GM18511 (cell line): ENCODE data around the gene GNAO1.

Experiments
- ATAC-seq: cut with Tn5 transposase; IDR thresholded peaks from one replicate; pipeline ENCODE4 v1.9.1; 2021; ENCODE audit warnings: mild to moderate bottlenecking, moderate library complexity; ENCODE audit not compliant: unreplicated experiment

GNAO1 gene

DNA sequence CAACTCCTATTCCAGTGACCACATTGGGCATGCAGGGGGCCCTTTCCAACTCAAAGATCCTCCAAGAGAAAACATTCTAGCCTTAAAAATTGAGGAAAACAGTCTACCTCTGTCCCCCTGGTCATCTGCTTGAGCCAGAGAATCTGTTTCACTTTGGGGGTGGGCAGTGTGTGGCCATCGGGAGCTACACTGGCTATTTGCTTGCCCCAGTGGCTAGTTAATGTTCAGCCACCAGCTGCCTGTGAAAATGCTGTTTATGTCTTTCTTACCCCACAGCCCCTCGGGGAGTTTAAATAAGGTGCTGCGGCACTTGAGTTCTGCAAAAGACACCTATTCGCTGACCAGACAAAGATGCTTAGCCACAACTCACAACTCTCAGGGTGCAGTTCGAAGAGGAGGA is 43.4 kb downstream of the GNAO1 start:
- ATAC-seq, result no peak

DNA sequence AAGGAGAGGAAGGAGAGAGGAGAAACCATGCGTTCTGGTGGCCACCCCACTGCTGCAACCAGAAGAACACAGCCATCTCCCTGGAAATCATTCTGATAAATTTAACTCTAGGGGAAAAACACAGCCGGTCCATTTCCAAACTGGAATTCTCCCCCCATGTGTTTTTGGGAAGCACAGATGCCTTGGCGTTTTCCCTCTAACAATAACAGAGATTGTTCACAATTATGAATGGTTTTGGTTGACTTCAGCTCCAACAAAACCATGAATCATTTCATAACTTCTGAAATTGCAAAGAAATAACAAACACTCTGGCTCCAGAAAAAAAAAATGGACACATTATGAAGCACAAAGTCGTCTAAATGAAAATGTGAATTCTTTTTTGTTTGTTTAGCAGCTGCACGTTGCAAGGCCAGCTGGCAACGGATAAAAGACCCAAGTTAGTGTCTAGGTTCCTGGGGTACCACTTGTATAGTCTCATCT is 46.2 kb downstream of the GNAO1 start:
- ATAC-seq, result no peak

DNA sequence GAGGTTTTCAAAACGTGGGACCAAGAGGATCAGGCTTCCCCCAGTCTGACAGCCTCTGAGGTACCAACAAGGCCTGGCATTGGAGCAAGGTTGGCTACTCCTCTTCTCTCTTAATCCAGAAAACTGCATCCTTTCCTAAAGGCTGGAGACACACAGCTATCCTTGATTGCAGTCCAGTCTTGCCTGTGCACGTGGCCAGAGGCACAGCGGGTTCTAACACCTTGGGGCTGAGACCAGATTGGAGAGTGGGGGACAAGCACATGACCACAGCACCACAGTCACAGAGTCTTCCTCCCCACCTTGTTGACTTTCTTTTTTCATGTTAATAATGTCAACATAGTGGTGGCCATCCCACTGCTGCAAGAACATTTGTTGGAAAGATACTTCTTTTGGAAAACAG is 46.9 kb downstream of the GNAO1 start:
- no peak for ATAC-seq

DNA sequence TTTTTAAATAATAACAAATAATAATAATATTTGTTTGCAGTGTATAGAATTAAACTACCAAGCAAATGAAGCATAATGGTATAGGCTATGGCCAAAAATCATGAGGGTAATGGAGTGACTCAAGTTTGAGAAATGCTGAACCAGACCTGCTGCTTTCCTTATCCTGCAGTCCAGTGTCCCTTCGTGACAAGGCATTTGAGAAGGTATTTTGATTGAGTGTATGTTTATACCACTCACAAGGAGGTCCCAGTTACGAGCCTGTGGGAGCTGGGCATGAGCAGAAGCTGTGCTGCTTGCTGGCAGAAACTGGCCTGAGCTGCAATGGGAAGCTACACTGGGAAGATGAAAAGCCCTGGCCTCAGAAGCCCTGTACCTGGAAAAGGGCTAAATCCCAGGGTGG is 50.3 kb downstream of the GNAO1 start:
- ATAC-seq, result no peak

DNA sequence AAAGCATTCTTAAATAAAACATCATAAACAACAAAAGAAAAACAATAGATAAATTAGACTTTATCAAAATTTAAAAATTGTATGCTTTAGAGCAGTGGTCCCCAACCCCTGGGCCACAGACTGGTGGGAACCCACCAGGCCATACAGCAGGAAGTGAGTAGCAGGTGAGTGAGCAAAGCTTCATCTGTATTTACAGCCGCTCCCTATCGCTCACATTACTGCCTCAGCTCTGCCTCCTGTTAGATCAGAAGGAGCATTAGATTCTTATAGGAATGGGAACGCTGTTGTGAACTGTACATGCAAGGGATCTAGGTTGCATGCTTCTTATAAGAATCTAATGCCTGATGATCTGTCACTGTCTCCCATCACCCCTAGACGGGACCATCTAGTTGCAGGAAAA is 51.5 kb downstream of the GNAO1 start:
- ATAC-seq, result no peak

DNA sequence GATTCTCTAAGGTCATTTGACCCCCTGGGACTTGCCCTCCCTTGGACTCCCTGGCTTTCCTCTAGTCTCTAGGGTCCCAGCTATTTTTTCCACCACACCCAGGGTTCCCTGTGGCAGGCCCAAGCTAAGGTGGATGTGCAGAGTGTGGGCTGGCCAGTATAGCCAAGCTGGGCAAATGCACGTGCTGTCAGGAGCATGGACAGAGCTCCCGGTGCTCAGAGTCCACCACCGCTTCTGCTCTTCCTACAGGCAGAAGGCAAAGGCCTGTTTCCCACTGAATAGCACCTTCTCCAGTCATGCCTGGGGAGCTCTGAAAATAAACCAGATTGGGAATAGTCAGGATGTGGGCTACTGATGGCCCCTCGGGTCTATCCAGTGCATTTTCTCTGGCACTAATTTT is 53.3 kb downstream of the GNAO1 start:
- no peak for ATAC-seq

DNA sequence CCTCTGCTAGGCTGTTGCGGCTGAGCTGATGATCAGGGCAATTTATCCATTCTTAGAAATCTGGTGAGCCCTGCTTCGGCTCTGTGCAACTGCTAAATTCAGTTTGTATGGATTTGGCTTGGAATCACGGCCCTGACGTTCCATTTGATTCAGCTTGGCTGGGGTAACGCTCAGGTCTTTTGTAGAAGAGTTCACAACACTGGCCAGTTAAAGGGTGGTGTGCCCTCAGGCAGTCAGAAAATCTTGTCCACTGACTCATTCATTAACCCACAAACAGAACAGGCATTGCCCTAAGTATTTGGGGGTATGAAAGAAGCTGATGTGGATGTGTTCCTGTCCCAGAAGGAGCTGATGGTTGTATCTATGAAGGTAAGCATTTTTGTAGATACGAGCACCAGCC is 53.9 kb downstream of the GNAO1 start:
- ATAC-seq, result no peak

DNA sequence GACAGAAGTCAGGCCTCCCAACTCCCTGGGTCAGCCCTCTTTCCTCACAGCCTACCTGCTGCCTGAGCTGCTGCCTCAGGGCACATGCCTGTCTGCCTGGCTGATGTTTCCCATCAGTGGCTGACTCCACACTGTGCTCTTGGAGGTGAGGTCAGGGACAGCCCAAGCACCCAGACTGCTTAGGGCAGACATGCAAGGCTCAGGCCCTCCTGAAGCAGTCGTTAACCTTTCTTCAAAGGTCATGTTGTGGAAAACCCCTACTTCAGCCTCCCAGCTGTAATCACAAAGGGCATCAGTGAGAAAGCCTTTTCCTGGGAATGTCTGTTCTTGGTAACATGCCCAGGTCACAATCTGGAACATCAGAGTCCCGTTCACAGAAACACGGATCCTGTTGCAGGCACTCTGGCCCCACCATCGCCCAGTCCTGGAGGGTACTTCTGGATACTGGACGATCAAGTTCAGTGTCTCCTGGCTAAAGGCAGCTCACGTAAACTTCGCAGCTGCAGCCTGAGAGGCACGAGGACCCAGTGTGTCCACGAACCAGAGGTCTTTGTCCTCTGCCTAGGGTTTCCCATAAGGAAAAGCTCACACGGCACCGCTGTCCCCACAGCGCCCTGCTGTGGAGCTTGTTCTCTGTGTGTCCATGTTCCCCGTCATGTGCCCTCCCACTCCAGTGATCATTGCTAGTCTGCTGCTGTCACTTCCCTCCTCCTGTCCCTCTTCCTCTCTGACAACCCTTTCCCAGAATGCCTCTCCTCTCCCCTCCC is 54.9 kb downstream of the GNAO1 start:
- no peak for ATAC-seq

DNA sequence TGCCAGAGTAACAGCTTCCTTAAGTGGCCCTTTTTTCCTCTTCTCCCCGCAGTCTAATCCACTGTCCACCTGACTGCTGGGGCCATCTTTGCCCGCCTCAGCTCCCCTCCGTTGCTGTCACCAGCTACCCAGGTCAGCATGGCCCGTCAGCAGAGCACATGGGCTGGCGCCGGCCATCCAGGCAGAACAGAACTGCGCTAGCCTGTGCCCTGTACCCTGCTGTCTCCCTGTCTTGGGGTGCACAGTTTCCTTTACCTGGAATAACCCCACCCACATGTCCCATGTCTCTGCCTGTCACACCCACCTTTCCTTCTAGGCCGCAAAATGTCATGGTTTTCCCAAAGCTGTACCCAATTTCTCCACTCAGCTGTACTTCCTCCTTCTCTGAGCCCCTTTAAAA is 55.7 kb downstream of the GNAO1 start:
- no peak for ATAC-seq

DNA sequence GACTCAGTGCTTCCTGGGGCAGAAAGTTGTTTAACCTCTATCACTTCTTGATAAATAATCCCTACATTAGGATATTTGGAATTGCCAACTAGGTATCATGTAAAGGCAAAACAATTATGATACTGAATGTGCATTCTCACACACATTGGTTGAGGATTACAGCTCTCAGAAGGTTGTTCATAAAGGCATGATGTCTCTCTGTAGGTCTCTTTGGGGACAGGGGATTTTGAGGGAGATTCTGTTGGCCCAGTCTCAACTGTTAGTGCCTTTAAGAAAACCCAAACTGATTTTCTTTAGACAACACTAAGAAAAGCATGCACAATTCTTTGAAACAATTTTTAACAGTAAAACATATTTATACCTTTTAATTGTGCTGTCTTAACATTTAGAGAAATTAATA is 56.5 kb downstream of the GNAO1 start:
- no peak for ATAC-seq

DNA sequence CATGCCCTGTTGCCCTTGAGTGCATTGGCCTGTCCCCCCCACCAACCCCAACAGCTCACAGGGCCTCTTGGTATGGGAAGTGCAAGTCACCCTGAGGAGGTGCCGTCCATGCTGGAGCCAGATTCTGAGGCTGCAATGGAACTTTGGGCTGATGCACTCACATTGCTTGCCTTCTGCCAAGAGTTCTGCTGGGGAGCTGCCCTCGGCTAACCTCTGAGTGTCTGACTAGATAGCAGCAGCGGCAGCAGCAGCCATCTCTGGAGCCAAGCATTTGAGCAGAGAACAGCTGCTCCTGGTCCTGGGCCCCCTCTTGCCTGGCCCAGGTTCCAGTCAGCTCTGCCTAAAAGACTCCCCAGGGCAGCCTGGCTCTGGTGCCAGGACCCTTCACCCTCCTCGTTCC is 61.5 kb downstream of the GNAO1 start:
- no peak for ATAC-seq

DNA sequence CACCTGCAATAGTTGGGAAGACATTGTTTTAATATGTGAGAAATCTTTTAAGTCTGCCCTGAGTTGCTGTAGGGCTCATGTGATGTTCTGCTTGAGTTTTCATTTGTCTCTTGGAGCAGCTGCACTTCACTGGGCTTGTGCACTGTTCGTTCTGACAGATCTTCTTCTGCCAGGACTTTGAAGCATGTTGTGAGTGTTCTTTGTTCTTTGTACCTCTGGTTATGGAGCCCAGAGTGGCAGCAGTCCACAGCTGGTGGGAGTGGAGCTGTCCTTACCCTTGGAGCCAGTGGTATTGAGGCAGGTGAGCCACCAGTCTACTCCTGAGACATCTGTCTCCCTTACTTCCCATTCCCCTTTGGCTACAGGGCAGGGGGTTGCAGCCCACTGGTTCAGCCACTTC is 64.6 kb downstream of the GNAO1 start:
- no peak for ATAC-seq

DNA sequence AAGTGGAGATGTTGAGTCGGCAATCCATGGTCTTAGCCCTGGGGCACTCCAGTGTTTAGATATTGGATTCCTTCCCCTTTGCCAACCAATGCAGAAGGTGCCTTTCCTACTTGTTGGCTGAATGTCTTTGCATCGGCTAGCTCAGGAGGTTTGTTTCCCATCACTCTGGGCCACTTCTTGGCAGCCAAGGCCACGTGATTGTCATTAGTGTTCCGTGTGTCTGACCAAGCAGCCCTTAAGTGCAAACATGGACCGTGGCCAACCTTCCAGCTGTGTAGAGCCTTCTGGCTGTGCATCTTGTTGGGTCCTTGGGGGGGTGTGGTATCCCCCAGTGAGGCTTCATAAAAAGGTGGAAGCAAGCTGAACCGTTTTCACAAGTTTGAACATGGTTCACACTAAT is 66.0 kb downstream of the GNAO1 start:
- ATAC-seq, result no peak

DNA sequence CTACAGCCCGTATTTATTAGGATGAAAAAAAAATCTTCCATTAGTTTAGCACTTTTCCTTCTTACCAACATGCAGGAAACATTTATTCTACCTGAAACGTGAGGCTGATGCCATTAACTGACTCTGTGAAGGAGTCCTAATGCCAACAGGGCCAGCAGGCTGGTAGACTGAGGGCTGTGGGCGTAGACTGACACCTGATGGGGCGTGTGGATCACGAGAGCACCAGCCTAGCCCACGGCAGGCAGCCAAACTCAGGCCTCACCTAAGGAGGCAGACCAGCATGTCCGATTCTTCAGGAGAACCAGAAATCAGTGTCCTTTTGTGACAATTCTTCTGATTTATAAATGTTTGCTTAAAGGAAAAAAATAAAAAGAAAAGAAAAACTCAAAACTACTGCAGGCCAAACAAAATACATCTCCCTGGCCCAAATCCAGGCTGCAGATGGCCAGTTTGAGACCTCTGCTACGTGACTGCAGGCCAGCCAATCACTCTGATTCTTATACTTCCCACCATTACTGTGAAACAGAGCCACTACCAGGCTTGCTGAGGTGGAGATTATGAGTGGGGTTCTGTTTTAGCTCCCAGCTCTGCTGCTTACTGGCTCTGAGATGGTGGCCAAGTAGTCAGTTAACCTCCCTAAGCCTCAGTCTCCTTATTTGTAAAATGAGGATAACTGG is 66.5 kb downstream of the GNAO1 start:
- no peak for ATAC-seq

DNA sequence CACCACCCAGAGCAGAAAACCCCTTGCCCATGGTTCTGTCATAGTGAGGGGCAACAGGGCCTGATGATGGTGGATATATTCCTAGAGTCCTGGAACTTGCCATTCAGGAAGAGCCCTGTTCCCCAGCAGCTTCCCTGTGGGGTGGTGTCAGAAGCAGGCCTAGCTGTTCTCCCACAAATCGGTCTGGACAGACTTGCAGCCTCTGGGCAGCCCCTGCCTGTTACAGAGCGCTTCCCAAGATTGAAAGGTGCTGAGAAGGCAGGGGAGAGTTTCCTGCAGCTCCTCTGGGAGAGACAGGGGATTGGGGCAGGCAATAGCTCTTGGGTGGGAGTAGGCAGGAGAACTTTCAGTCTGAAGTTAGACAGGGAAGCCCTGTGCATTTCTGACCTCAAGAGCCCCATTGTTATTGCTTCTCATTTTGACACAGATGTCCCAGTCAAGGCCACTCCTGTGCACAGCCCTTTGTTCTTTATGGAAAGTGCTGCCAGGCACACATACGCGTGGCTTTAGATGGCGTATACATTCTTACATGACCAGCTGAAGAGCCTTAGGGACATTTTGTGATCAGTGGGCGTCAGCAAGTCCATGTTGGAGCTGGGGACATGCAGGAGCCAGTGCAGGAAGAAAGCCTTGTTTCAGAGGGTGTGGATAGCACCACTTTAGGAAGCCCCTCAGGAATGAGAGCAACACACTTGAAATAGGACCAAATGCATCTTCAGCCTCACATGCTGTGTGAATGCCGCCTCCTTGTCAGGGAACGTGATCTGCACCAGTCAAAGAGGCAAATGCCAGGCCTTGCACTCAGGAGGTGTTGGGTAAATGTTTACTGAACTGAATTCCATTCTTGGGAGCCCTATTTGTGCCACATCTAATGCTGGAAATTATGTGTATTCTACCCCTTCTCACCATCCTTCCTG is 67.5 kb downstream of the GNAO1 start:
- ATAC-seq, result no peak

DNA sequence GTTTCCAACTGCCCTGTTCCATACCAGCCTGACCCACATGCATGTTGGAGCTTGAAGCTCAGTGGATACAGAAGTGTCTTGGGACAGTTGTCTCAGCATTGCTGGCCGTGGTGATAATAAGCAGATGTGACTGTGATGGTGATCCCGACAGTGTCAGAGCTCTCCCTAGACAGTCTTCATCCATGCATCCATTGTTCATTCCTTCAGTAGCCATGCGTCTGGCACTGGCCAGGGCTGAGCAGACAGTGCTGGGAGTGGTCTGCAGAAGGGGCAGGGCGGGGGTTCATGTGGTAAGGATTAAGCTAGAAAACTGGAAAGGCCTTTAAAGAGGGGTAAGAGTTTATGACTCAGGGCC is 68.1 kb downstream of the GNAO1 start:
- no peak for ATAC-seq

DNA sequence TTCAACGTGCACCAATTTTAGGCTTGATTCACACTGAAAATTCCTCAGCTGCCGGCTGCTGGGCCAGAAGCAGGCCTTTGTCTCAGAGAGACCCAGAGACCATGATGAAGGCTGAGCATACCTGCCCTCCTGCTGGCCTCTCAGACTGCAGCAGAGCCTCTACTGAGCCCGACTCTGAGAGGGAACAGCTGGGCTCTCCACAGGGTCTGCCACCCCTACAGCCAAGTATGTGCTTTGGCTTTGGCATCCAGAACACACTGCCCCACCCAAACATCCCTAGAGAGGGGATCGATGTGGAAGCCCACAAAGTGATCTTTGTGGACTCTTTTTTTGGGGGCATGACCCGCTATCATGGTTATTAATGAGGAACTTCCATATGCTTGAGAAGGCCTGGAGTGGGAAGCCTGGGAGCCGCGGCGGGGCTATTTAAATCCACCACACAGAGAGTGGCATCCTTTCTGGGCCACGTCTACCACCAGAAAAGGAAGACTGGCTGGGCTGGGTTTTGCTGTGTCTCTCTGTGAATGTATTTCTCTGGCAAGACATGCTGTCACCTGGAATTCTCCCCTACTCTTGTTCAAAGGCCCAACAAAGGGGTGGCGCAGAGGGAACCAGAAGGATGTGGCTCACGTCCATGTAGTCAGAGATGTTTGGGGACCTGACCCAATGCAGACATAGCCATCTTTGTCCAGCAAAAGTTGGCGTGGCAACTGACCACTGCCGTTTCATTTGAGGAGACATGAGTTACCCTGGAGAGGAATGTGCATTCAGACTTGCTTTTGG is 69.3 kb downstream of the GNAO1 start:
- no peak for ATAC-seq

DNA sequence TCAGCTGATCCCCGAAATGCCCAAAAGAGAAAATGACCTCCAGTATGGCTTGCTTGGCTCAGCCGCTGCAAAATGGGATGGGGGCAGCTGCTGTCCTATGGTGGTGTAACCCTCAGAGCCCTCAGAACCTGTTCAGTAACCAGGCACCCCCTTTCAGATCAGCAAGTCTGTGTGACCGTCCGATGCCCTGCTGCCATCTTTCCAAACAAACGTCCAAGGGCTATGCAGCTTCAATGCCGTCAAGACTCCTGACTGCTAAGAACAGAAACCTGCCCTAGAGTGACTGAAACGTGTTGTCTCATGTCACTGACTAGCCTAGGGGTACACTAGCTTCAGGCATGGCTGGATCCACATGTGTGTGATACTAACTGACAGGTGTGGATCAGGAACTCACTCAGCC is 70.4 kb downstream of the GNAO1 start:
- ATAC-seq, result no peak

DNA sequence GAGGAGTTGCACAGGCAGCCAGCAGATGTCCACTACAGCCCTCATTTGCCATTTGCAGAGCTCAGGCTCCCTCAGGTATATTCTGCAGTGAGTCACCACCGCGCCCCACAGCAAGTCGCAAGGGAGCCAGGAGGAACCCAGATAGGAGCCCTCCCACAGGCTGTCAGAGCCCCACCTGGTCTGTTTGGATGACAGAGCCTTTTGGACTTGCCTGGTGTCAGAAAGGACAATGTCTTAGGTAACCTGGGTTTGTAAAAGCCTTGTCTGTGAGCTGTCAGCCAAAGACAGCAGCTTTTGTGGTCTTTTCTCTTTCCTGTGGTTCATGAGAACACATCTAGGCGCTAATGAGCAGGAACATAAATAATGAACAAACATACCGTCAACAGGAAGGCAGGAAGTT is 70.9 kb downstream of the GNAO1 start:
- ATAC-seq, result no peak

DNA sequence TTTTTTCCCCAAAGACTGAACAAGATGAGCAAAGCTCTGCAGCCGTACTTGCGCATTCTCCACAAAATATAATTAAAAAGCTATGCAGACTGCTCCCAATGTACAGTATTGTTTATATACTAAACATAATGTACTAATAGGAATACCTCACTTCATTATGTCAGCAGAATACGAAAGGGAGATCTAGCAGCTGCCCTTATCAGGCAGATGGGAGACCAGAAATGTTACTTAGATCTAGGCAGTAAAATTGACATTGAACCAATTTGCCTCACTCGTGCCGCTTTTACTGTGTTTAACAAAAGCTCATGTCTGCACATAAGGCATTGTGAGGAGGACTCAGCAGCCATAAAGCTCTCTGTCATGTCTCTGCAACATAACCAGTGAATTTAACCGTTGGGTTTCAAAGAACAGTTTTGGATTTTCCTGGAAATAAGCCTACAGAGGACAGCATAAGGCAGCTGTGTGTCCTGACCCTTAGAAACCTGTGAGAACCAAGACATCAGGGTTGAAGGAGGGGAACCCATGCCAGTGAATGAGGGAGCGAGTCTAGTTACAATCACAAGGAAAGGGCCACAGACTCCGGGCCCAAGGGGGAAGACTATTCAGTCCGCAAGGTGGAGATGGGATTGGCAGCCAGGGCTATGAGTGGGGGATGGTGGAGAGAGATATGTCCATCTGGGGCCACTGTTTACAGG is 71.4 kb downstream of the GNAO1 start:
- ATAC-seq, result no peak
